COLO829 (cell line): ENCODE data around the gene CDH18.

Experiments
- DNase-seq: peaks from one replicate; pipeline ENCODE4 v3.0.0; 2012; ENCODE audit warnings: low spot score

CDH18 gene

GRCh38 chr5:19928562-19929421 lies 59.2 kb downstream of the CDH18 start:
- DNase-seq: peak; percentile 82

- no peak for DNase-seq
Observed at GRCh38 chr5:19927919-19928318, 60.1 kb downstream of the CDH18 start.

GRCh38 chr5:19927170-19927569 lies 60.8 kb downstream of the CDH18 start:
- no peak for DNase-seq

- DNase-seq: no peak
Observed at GRCh38 chr5:19923742-19924141, 64.3 kb downstream of the CDH18 start.

GRCh38 chr5:19920761-19921160 lies 67.2 kb downstream of the CDH18 start:
- DNase-seq: no peak

- DNase-seq: no peak
Observed at GRCh38 chr5:19918780-19919179, 69.2 kb downstream of the CDH18 start.

GRCh38 chr5:19917588-19918122 lies 70.3 kb downstream of the CDH18 start:
- no peak for DNase-seq

- no peak for DNase-seq
Observed at GRCh38 chr5:19910136-19910535, 77.9 kb downstream of the CDH18 start.

GRCh38 chr5:19904766-19905165 lies 83.2 kb downstream of the CDH18 start:
- no peak for DNase-seq

- no peak for DNase-seq
Observed at GRCh38 chr5:19903611-19904010, 84.4 kb downstream of the CDH18 start.

- DNase-seq: no peak
Observed at GRCh38 chr5:19902316-19902934, 85.6 kb downstream of the CDH18 start.

GRCh38 chr5:19900269-19900668 lies 87.7 kb downstream of the CDH18 start:
- no peak for DNase-seq

GRCh38 chr5:19891658-19892057 lies 96.3 kb downstream of the CDH18 start:
- peak; percentile 0 for DNase-seq

GRCh38 chr5:19886123-19886917 lies 101.7 kb downstream of the CDH18 start:
- peak; percentile 6 for DNase-seq

- no peak for DNase-seq
Observed at GRCh38 chr5:19885040-19885824, 102.8 kb downstream of the CDH18 start.

GRCh38 chr5:19880859-19881436 lies 107.1 kb downstream of the CDH18 start:
- DNase-seq: no peak

- DNase-seq: no peak
Observed at GRCh38 chr5:19880458-19880857, 107.5 kb downstream of the CDH18 start.

- no peak for DNase-seq
Observed at GRCh38 chr5:19874811-19875210, 113.2 kb downstream of the CDH18 start.

- DNase-seq: peak; percentile 0
Observed at GRCh38 chr5:19866090-19866450, 121.9 kb downstream of the CDH18 start.

GRCh38 chr5:19865336-19866089 lies 122.5 kb downstream of the CDH18 start:
- DNase-seq: no peak

- no peak for DNase-seq
Observed at GRCh38 chr5:19862711-19863110, 125.3 kb downstream of the CDH18 start.
